Measurements from ENCODE around the gene OR2B6. TPM values are rescaled to one million over a fixed set of nuclear protein-coding genes. Genes with fewer than 3 reads are reported as not detected.

The OR2B6 gene
- total and polyA plus RNA-seq, 2 of the 13 experiments (the other 11 are each of a cell fraction or from before 2014, with no cell fraction given): 1.2 TPM; not detected in 1

DNA sequence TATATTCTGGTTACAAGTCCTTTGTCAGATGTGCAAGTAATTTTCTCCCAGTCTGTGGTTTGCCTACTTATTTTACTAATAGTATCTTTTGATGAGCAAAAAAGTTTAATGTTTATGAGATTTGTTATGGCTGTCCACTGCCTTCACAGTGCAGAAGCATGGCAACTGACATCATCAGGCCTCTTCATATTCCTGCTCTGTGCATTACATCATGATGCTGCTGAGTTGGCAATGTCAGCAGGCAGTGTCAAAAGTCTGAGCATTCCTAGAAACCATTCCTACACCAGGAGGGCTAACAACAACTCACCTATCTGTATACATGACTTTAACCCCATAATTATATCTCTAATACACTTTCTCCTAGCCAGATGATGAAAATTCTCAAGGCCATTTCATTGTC lies 34.1 kb upstream of the OR2B6 start:
- H3K4me1 ChIP-seq (ENCODE audit: insufficient read depth, low read length): no peaks in the 10 kb centered on the region
- no peaks in the 10 kb centered on the region for H4K20me1 ChIP-seq (ENCODE audit: insufficient read depth, low read length)
- no peak overlapping the region for H2AFZ ChIP-seq (ENCODE audit: low read length)
- in situ Hi-C loops (cut with HindIII; ENCODE audit: extremely low pct_ligation_motif_present, low pct_unique_long_range_greater_than_20kb): no loop called here
- no peak for ATAC-seq
- H3K9me3 ChIP-seq (ENCODE audit: low read length): no peaks in the 10 kb centered on the region
- POLR2A ChIA-PET: no interaction called here
- FAIRE-seq: no peak
- no peaks in the 10 kb centered on the region for H3K27me3 ChIP-seq (ENCODE audit: control insufficient read depth in 1 of 2, insufficient read depth in 2 of 2, low read length in 2 of 2)
- H3K4me2 ChIP-seq (ENCODE audit: low read depth, low read length): no peak overlapping the region
- no TSS peak for BruUV-seq (replicated peaks)
- H3K79me2 ChIP-seq (ENCODE audit: insufficient read depth, low read length): no peaks in the 10 kb centered on the region
- DNase-seq (ENCODE audit: low spot score): no peak
- no peak overlapping the region for H3K9ac ChIP-seq (ENCODE audit: insufficient read depth, low read depth, low read length)
- CTCF ChIA-PET (ENCODE audit: low intra/inter-chr PET ratio, low total read pairs): no interaction called here
- no peak overlapping the region for H3K27ac ChIP-seq (ENCODE audit: extremely low read length, insufficient read depth, low read length)
- H3K4me3 ChIP-seq (replicated peaks in 1 of 3; ENCODE audit: insufficient read depth in 1 of 3, low read depth in 2 of 3, low read length in 3 of 3): no peak overlapping the region
- intact Hi-C loops (cut with micrococcal nuclease; ENCODE audit: unreplicated experiment): no loop called here
- no peaks in the 10 kb centered on the region for H3K36me3 ChIP-seq (replicated peaks in 1 of 2; ENCODE audit: control insufficient read depth in 1 of 2, insufficient read depth in 2 of 2, low read length in 2 of 2)
- TF ChIP-seq RORA (CRISPR knock-in tag; IDR thresholded peaks at IDR 0.05) (no peak), MZF1 (CRISPR knock-in tag; IDR thresholded peaks at IDR 0.05; ENCODE audit: borderline replicate concordance) (no peak), SAP130 (CRISPR knock-in tag; IDR thresholded peaks at IDR 0.05; ENCODE audit: low read depth) (no peak), ZNF430 (CRISPR knock-in tag; IDR thresholded peaks at IDR 0.05) (no peak), DNMT3B (CRISPR knock-in tag; conservative IDR thresholded peaks at IDR 0.05) (no peak), RFXAP (CRISPR knock-in tag; IDR thresholded peaks at IDR 0.05; ENCODE audit: borderline replicate concordance) (no peak), ZNF816 (CRISPR knock-in tag; IDR thresholded peaks at IDR 0.05; ENCODE audit: borderline replicate concordance) (no peak), ZNF20 (CRISPR knock-in tag; IDR thresholded peaks at IDR 0.05) (no peak), MED1 (CRISPR knock-in tag; IDR thresholded peaks at IDR 0.05) (no peak), KLF6 (CRISPR knock-in tag; IDR thresholded peaks at IDR 0.05) (no peak), ATF7 (IDR thresholded peaks at IDR 0.05) (0 out of 2 replicates have a peak, but pooled peaks have one; percentile 14), ATF7 (CRISPR knock-in tag; IDR thresholded peaks at IDR 0.05) (no peak), MAFK (conservative IDR thresholded peaks at IDR 0.05 in 1 of 2, IDR thresholded peaks at IDR 0.05 in 1 of 2; ENCODE audit: low read length in 2 of 2) (0 out of 4 replicates have a peak, but pooled peaks of 1 of the 2 experiments have one; percentile 11), SAFB2 (CRISPR knock-in tag; IDR thresholded peaks at IDR 0.05; ENCODE audit: borderline replicate concordance, low read depth) (no peak), GABPA (IDR thresholded peaks at IDR 0.05; ENCODE audit: low read depth, low read length) (no peak), GABPA (CRISPR knock-in tag; IDR thresholded peaks at IDR 0.05; ENCODE audit: low read depth) (no peak), MAFF (IDR thresholded peaks at IDR 0.05; ENCODE audit: low read depth, low read length) (peak; percentile 43; the same call in 1 of the 2 replicates), ZBTB7B (CRISPR knock-in tag; IDR thresholded peaks at IDR 0.05) (no peak)
- TF ChIP-seq, protein P1, sequence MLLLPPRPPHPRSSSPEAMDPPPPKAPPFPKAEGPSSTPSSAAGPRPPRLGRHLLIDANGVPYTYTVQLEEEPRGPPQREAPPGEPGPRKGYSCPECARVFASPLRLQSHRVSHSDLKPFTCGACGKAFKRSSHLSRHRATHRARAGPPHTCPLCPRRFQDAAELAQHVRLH (CRISPR knock-in tag; IDR thresholded peaks at IDR 0.05; ENCODE audit: borderline replicate concordance, low read depth): no peak
- TF ChIP-seq, protein P2, sequence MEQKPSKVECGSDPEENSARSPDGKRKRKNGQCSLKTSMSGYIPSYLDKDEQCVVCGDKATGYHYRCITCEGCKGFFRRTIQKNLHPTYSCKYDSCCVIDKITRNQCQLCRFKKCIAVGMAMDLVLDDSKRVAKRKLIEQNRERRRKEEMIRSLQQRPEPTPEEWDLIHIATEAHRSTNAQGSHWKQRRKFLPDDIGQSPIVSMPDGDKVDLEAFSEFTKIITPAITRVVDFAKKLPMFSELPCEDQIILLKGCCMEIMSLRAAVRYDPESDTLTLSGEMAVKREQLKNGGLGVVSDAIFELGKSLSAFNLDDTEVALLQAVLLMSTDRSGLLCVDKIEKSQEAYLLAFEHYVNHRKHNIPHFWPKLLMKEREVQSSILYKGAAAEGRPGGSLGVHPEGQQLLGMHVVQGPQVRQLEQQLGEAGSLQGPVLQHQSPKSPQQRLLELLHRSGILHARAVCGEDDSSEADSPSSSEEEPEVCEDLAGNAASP (CRISPR knock-in tag; IDR thresholded peaks at IDR 0.05; ENCODE audit: borderline replicate concordance): no peak
- TF ChIP-seq, protein P3, sequence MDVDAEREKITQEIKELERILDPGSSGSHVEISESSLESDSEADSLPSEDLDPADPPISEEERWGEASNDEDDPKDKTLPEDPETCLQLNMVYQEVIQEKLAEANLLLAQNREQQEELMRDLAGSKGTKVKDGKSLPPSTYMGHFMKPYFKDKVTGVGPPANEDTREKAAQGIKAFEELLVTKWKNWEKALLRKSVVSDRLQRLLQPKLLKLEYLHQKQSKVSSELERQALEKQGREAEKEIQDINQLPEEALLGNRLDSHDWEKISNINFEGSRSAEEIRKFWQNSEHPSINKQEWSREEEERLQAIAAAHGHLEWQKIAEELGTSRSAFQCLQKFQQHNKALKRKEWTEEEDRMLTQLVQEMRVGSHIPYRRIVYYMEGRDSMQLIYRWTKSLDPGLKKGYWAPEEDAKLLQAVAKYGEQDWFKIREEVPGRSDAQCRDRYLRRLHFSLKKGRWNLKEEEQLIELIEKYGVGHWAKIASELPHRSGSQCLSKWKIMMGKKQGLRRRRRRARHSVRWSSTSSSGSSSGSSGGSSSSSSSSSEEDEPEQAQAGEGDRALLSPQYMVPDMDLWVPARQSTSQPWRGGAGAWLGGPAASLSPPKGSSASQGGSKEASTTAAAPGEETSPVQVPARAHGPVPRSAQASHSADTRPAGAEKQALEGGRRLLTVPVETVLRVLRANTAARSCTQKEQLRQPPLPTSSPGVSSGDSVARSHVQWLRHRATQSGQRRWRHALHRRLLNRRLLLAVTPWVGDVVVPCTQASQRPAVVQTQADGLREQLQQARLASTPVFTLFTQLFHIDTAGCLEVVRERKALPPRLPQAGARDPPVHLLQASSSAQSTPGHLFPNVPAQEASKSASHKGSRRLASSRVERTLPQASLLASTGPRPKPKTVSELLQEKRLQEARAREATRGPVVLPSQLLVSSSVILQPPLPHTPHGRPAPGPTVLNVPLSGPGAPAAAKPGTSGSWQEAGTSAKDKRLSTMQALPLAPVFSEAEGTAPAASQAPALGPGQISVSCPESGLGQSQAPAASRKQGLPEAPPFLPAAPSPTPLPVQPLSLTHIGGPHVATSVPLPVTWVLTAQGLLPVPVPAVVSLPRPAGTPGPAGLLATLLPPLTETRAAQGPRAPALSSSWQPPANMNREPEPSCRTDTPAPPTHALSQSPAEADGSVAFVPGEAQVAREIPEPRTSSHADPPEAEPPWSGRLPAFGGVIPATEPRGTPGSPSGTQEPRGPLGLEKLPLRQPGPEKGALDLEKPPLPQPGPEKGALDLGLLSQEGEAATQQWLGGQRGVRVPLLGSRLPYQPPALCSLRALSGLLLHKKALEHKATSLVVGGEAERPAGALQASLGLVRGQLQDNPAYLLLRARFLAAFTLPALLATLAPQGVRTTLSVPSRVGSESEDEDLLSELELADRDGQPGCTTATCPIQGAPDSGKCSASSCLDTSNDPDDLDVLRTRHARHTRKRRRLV (CRISPR knock-in tag; IDR thresholded peaks at IDR 0.05): no peak
